ENCODE data around the gene PPP2R5A. TPM values are rescaled to one million over a fixed set of nuclear protein-coding genes. Genes with fewer than 3 reads are reported as not detected.
A peak's percentile ranks its signal among the peaks of the same experiment; 100 is the strongest.
"Not testable (repeated sequence)": the region's sequence is repeated elsewhere in the genome, so short reads cannot be mapped to it uniquely, and the experiment has no call there.

PPP2R5A gene
- total RNA-seq, 4 donors from 2014 or later = 38.9 to 51.8 (median 45.3) TPM

DNA sequence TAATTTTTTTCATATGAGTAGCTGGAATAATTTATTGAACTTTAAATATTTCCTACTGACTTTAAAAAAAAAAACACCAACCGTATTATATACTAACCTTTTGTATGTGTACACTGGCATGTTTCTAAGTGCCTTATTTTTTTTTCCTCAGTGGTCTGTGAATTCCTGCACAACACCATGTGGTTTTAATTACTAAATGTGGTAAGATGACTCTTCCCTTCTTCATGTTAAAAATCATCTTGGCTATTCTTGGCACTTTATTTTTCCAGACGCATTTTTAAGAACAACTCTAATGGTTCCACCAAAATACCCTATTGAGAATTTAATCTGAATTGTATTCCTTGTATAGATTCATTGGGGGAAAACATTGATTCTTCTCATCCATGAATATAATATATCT, 28.4 kb downstream of the PPP2R5A start:
- DNase-seq = no peak
- no peaks in the 10 kb centered on the region for H3K36me3 ChIP-seq
- H3K4me1 ChIP-seq = peaks cover 0 to 22% (median 3%) of the 10 kb centered on the region in 4 donors
- H3K4me3 ChIP-seq = no peak overlapping the region
- no peak overlapping the region for H3K27ac ChIP-seq
- no peaks in the 10 kb centered on the region for H3K27me3 ChIP-seq
- H3K9me3 ChIP-seq = no peaks in the 10 kb centered on the region
- TF ChIP-seq POLR2A (IDR thresholded peaks at IDR 0.05) = no peak
- TF ChIP-seq, protein P1, sequence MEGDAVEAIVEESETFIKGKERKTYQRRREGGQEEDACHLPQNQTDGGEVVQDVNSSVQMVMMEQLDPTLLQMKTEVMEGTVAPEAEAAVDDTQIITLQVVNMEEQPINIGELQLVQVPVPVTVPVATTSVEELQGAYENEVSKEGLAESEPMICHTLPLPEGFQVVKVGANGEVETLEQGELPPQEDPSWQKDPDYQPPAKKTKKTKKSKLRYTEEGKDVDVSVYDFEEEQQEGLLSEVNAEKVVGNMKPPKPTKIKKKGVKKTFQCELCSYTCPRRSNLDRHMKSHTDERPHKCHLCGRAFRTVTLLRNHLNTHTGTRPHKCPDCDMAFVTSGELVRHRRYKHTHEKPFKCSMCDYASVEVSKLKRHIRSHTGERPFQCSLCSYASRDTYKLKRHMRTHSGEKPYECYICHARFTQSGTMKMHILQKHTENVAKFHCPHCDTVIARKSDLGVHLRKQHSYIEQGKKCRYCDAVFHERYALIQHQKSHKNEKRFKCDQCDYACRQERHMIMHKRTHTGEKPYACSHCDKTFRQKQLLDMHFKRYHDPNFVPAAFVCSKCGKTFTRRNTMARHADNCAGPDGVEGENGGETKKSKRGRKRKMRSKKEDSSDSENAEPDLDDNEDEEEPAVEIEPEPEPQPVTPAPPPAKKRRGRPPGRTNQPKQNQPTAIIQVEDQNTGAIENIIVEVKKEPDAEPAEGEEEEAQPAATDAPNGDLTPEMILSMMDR (IDR thresholded peaks at IDR 0.05) = no peak

DNA sequence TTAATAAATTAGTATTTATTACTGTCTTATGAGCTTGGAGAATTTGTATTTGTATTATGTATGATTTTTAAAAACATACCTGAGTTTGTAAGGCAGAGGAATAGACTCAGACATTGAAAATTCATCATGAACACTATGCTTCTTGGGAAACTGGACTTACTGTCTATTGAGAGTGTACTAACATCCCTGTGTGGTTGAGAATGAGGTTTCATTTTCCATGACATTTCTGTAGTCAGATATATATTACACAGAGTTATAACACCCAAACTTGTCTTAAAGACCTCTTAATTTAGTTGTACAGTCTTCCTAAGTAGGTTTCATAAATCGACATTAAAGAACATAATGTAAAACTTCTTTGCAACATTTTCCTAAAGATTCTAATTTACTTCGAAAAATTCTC, 30.0 kb downstream of the PPP2R5A start:
- no peak for DNase-seq
- no peak for TF ChIP-seq POLR2A (IDR thresholded peaks at IDR 0.05)
- TF ChIP-seq, protein P1 (IDR thresholded peaks at IDR 0.05) = no peak

DNA sequence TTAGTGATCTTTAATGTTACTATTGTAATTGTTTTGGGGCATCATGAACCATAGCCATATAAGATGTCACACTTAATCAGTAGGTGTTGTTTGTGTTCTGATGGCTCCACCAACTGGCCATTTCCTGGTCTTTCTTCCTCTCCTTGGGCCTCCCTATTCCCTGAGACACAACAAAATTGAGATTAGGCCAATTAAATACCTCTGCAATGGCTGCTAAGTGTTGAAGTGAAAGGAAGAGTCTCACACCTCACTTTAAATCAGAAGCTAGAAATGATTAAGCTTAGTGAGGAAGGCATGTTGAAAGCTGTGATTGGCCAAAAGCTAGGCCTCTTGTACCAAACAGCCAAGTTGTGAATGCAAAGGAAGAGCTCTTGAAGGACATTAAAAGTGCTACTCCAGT, 30.7 kb downstream of the PPP2R5A start:
- Histone ChIP-seq H3K9me3 (no peaks in the 10 kb centered on the region), H3K4me1 (peaks cover 0 to 22% (median 3%) of the 10 kb centered on the region in 4 donors), H3K4me3 (no peak overlapping the region), H3K36me3 (no peaks in the 10 kb centered on the region), H3K27me3 (no peaks in the 10 kb centered on the region), H3K27ac (no peak overlapping the region)
- TF ChIP-seq, protein P1 (IDR thresholded peaks at IDR 0.05) = peak in 3 of 6 experiments; percentile 25 to 58 (median 37)
- no peak for TF ChIP-seq POLR2A (IDR thresholded peaks at IDR 0.05)
- no peak for DNase-seq

More for the DNA sequence above, 30.0 kb downstream of the PPP2R5A start:
- H3K27me3 ChIP-seq = no peaks in the 10 kb centered on the region
- H3K36me3 ChIP-seq = no peaks in the 10 kb centered on the region
- no peaks in the 10 kb centered on the region for H3K9me3 ChIP-seq
- H3K4me1 ChIP-seq = peaks cover 0 to 22% (median 3%) of the 10 kb centered on the region in 4 donors
- no peak overlapping the region for H3K4me3 ChIP-seq
- no peak overlapping the region for H3K27ac ChIP-seq

GRCh38 chr1:212317916-212318315, 32.7 kb downstream of the PPP2R5A start:
- TF ChIP-seq, protein P1 (IDR thresholded peaks at IDR 0.05) = no peak
- no peak for TF ChIP-seq POLR2A (IDR thresholded peaks at IDR 0.05)
- DNase-seq = no peak
- Histone ChIP-seq H3K27ac (no peak overlapping the region), H3K4me1 (peaks cover 0 to 22% (median 3%) of the 10 kb centered on the region in 4 donors), H3K36me3 (no peaks in the 10 kb centered on the region), H3K4me3 (no peak overlapping the region), H3K27me3 (no peaks in the 10 kb centered on the region), H3K9me3 (no peaks in the 10 kb centered on the region)

- H3K4me3 ChIP-seq, DNase-seq, H3K36me3 ChIP-seq, H3K27ac ChIP-seq, H3K27me3 ChIP-seq, H3K9me3 ChIP-seq: not testable (repeated sequence)
- peaks cover 0 to 17% (median 3%) of the 10 kb centered on the region in 4 donors for H3K4me1 ChIP-seq
Observed at GRCh38 chr1:212321031-212321430, 35.8 kb downstream of the PPP2R5A start.

DNA sequence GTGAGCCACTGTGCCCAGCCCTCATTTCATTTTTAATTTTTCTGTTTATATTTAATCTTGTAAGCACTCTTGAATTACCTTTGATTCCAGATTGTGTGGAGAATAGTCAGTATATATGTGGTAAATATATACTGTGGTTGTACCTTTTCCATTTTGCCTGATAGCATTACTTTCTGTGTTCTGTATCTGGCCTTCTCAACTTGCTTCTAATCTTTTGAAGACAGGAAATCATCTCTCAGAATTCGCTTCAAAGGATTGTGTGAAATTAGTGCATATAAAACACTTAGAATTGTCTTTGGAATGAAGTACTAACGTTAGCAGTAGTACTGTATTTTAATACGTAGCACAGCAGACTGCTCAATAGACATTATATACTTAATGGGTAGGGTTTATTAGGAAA, 37.9 kb downstream of the PPP2R5A start:
- Histone ChIP-seq H3K27me3 (no peaks in the 10 kb centered on the region), H3K4me3 (no peak overlapping the region), H3K36me3 (no peaks in the 10 kb centered on the region), H3K27ac (no peak overlapping the region), H3K4me1 (peaks cover 0 to 6% (median 1%) of the 10 kb centered on the region in 4 donors), H3K9me3 (no peaks in the 10 kb centered on the region)
- DNase-seq = no peak
- no peak for TF ChIP-seq POLR2A (IDR thresholded peaks at IDR 0.05)
- TF ChIP-seq, protein P1 (IDR thresholded peaks at IDR 0.05) = no peak

Measured in Peyer's patch (tissue), 4 donors.